HTR-8/SVneo (cell line): ENCODE data around the gene CHST11.

Experiments used
- DNase-seq: peaks from one replicate; pipeline ENCODE4 v3.0.0; 2011; ENCODE audit warnings: low spot score, mixed read lengths; ENCODE audit not compliant: insufficient read length
- FAIRE-seq: peaks from 2 replicates; lab custom pipeline; 2011; peaks lifted over from hg19 to GRCh38; lab: Jason Lieb, UNC

The CHST11 gene

GRCh38 chr12:104756901-104757300, 300.2 kb downstream of the CHST11 start:
- FAIRE-seq (no peak), DNase-seq (no peak)

GRCh38 chr12:104758771-104759170, 302.0 kb downstream of the CHST11 start:
- FAIRE-seq (no peak), DNase-seq (no peak)

GRCh38 chr12:104761091-104761490, 304.3 kb downstream of the CHST11 start:
- no peak for DNase-seq
- FAIRE-seq: no peak

- DNase-seq: no peak
- no peak for FAIRE-seq
Measured at GRCh38 chr12:104761611-104762010, 304.9 kb downstream of the CHST11 start.

- no peak for DNase-seq
- no peak for FAIRE-seq
Measured at GRCh38 chr12:104763168-104763805, 306.5 kb downstream of the CHST11 start.

- FAIRE-seq: no peak
- no peak for DNase-seq
Measured at GRCh38 chr12:104764225-104765091, 307.7 kb downstream of the CHST11 start.

- no peak for FAIRE-seq
- no peak for DNase-seq
Measured at GRCh38 chr12:104767261-104767660, 310.5 kb downstream of the CHST11 start.

- no peak for DNase-seq
- no peak for FAIRE-seq
Measured at GRCh38 chr12:104768033-104768432, 311.3 kb downstream of the CHST11 start.

GRCh38 chr12:104769144-104769561, 312.4 kb downstream of the CHST11 start:
- DNase-seq: no peak
- FAIRE-seq: no peak

GRCh38 chr12:104772336-104772735, 315.6 kb downstream of the CHST11 start:
- no peak for DNase-seq
- FAIRE-seq: no peak

- FAIRE-seq (no peak), DNase-seq (no peak)
Measured at GRCh38 chr12:104775731-104776231, 319.0 kb downstream of the CHST11 start.

GRCh38 chr12:104779134-104779533, 322.4 kb downstream of the CHST11 start:
- DNase-seq (no peak), FAIRE-seq (no peak)

GRCh38 chr12:104782296-104782695, 325.5 kb downstream of the CHST11 start:
- FAIRE-seq (no peak), DNase-seq (no peak)

- DNase-seq: no peak
- no peak for FAIRE-seq
Measured at GRCh38 chr12:104784592-104784991, 327.8 kb downstream of the CHST11 start.

GRCh38 chr12:104785886-104786285, 329.1 kb downstream of the CHST11 start:
- DNase-seq (no peak), FAIRE-seq (no peak)

- DNase-seq: no peak
Measured at GRCh38 chr12:104786352-104786751, 329.6 kb downstream of the CHST11 start.

GRCh38 chr12:104788840-104789271, 332.1 kb downstream of the CHST11 start:
- no peak for FAIRE-seq
- no peak for DNase-seq

More at GRCh38 chr12:104786352-104786751, 329.6 kb downstream of the CHST11 start:
- no peak for FAIRE-seq

- no peak for FAIRE-seq
- DNase-seq: no peak
Measured at GRCh38 chr12:104790296-104791125, 333.8 kb downstream of the CHST11 start.

GRCh38 chr12:104792570-104792969, 335.8 kb downstream of the CHST11 start:
- DNase-seq (peak; percentile 37), FAIRE-seq (no peak)

GRCh38 chr12:104793285-104793684, 336.5 kb downstream of the CHST11 start:
- no peak for DNase-seq
- FAIRE-seq: no peak
